ENCODE data around the gene TMEM174.

Gene TMEM174

DNA sequence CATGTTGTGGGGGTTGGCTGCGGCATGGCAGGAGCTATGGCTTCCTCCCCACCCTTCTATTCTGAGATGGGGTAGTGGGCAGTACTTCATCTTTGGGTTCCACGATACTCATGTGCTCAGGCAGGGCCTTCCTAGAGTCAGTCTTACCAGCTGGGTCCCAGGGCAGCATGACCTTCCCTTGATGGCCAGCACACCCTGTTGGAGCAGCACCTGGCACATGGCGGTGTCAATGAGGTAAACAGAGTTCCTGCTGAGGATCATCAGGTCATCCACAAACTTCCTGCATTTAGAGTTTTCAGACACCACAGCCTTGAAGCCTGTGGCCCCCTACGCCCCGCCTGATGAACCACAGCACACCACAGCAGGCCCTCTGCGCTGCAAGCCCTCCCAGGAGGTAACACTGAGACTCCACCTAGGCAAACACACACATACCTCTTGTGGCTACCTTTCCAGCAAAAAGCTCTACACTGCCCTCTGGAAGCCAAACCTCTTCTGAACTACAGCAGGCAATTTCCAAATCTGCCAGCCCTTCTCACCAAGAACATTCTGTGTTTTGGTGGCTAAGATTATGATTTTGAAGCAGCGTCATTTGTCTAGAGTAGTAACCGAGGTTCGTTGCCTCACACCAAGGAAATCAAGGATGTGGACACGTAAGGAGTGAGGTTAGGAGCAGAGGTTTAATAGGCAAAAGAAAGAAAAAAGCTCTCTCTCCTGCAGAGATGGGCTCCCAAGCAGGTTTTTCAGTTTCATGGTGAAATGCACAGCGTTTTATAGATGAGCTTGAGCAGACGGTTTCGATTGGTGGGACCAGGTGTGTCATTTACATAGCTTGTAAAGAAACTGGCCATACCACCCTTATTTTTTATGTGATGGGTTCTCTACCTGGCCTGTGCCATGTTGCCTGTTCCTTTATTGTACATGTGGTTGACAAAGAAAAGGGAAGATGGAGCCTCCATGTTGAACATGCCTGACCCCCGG is 20.3 kb upstream of the TMEM174 start:
- DNase-seq (ENCODE audit: extremely low read depth in 1 of 2, low read depth in 1 of 2) = no peak

DNA sequence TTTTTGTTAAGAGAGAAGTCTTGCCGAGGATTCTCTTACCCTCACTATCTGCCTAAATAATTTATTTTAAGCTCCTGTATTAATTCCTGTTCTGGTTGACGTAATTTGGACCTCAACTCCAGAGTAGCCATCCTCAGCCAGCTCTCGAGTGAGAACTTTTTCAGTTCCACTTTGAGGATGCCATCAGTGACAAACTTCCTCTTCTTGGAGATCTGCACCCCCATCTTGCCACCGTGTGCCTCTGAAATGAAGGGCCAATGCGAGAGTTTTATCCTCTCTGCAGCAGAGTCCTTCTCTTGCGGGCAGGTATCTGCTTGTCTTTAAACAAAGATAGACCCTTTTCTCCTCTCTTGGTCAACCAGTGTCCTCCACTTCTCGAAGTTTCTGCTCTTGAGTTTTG is 19.5 kb upstream of the TMEM174 start:
- DNase-seq (ENCODE audit: extremely low read depth in 1 of 2, low read depth in 1 of 2) = no peak

DNA sequence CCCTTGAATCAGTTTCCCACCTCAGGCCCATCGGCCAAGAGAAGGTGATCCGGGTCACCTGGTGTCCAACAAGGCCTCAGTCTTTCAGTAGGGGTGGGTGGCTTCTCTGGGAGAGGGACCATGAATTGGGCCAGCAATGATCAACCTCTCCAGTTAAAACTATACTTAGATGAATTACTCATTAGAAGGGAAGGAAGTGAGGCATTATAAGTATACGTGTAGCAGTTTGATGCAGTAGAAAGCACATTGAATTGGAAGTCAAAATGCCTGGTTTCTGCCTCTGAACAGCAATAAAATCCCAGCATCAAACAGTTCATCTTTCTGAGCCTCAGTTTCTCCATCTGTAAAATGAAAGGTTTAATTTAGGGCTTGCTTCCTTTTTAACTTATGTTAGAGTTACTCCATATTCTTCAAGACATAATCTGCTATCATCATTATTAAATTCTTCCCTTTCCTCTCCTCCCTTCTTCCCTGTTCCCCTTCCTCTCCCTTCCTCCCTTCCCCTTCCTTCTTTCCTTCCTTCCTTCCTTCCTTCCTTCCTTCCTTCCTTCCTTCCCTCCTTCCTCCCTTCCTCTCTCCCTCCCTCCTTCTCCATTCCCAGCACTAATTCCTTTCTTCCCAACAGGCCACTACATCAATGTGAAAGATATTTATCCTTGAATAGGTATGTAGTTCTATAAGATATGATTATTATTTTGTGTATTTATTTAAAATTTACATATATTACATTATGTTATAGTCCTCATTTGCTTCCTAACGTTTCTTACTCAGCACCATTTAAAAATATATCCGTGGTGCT is 18.6 kb upstream of the TMEM174 start:
- DNase-seq (ENCODE audit: extremely low read depth in 1 of 2, low read depth in 1 of 2) = no peak

DNA sequence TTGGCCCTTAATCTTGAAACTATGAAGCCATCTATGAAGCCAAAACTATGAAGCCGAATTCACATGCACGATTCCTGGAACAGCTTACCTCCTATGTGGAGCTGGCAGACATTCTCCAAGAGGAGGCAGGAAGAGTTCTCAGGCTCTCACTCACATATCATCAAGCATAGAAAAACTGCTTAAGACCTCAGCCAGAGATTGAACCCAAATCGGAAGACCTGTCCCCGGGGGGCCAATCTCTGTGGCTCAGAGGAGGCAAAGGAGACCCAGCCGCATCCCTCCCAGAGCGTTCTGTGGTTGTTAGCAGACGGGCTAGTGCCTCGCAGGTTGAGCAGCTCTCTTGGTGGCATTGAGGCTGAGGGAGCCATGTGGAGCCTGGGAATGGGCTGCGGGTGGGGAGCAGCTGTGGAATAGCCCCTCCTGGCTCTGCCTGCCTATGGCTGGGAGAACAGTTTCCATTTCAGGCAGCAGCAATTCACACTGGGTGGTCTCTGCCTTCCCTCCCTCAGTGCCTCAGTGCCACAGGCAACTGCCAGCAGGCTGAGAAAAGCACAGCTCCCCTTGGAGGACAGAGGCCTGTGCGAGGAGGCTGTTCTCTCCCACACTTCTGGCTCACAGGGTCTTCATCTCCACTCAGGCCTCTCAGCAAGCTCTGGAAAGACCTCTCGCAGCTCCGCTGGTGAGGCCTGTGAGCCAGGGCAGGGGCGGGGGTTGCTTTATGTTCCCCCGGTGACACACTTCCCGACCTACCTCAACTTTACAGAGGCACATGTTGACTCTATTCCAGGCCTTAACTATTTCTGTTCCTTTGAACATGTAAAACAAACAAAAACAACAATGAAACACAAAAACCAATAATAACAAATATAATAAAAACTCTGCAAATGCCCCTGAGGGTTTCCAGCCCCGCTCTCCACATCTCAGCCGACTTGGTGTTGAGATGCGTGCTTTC is 17.4 kb upstream of the TMEM174 start:
- no peak for DNase-seq (ENCODE audit: extremely low read depth in 1 of 2, low read depth in 1 of 2)

DNA sequence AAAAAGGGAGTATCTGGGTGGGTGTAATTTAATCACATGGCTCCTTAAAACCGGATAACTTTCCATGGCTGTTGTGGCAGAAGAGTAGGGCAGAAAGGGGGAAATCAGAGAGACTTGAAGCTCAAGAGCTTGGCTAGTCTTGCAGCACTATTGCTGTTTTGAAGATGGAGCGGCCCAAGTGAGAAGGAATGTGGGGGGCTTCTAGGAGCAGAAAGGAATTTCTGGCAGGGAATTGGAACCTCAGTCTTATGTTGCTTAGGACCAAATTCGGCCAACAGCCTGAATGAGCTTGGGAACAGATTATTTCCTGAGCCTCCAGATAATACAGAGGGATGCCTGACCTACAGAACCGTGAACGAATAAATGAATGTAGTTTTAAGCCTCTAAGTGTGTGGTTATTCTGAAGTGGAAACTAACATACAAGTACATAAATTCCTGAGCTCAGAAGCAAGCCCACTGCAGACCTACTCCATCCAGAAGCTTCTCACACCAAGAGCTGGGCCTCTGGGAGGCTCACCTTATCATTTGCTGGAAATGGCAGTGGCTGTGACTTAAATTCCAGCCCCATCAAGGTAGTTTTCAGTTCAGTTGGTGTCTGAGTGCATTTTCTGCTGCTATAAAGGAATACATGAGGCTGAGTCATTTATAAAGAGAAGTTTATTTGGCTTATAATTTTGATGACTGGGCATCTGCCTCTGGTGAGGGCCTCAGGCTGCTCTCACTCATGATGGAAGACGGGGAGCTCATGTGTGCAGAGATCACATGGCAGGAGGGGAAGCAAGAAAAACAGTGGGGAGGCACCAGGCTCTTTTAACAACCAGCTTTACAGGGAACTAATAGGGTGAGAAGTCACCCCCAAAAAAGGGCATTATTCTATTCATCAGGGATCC is 15.3 kb upstream of the TMEM174 start:
- no peak for DNase-seq (ENCODE audit: extremely low read depth in 1 of 2, low read depth in 1 of 2)

DNA sequence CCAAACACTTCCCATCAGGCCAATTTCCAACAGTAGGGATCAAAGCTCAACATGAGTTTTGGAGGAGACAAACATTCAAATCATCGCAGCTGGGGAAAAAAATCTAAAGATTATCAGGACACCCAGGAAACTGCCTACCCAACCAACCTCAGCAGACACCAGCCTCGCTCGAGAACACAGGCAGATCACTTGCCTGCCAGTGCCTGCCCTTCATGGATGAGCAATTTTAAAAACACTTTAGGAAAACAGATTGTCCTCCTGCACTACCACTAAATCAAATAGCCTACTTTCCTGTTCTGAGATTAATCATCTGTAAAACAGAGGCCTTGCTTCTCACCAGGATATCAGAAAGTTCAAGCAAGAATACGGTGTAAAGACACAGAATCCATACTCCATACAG is 14.7 kb upstream of the TMEM174 start:
- no peak for DNase-seq (ENCODE audit: extremely low read depth in 1 of 2, low read depth in 1 of 2)

DNA sequence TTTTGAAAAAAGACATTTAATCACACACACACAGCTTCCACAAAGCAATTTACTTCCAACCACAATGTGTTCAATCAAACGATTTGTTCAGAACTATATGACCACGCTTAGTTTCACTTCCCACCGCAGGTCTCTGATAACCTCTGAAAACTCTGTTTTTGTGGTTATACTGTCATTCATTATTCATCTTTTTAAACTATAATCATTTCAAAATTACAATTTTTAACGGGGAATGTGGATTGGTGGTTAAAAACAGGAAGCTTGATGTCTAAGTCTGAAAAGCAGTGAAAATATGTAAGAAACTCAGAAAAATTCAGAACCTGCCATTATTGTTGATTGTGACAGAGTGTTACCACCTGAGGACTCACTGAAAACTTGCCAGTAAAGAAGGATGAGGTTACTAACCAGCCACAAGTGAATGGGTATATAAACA is 12.7 kb upstream of the TMEM174 start:
- no peak for DNase-seq (ENCODE audit: extremely low read depth in 1 of 2, low read depth in 1 of 2)

DNA sequence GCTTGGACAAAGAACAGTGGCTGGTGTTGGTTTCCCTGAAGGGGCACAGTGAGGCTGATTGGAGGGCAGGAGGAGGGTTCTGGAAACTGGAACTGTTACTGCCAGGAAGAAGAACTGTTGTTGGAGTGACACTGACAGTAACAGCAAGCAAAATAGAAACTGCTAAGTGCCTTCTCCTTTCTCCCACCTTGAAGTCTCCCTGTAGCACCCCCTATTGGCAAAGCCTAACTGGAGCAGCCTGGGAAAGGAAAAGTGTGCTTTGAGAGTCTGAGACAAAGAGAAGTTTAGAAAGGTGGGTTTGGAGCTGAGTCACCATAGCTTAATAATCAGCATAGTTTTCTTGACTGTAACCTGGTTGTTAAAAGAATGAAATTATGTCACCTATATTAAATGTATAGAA is 2.5 kb upstream of the TMEM174 start:
- DNase-seq (ENCODE audit: extremely low read depth in 1 of 2, low read depth in 1 of 2) = no peak

DNA sequence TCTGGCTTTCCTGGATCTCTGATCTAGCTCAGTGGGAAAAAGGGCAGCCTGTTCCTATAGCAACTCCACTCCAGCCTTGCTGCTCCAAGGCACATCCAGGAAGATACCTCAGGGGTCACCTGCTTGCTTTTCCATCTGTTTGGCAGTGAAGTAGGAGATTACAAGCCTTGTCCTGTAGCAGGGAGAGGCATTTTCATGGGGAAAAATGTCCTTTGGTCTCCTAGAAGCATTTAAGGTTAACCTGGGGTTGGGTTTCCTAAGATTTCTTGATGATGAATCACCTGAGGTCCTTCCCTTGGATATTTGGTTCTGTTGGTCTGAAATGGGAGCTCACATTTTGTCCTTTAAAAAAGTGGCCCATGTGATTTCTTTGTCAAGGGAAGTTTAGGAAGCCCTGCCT is 1.5 kb upstream of the TMEM174 start:
- DNase-seq (ENCODE audit: extremely low read depth in 1 of 2, low read depth in 1 of 2) = no peak

DNA sequence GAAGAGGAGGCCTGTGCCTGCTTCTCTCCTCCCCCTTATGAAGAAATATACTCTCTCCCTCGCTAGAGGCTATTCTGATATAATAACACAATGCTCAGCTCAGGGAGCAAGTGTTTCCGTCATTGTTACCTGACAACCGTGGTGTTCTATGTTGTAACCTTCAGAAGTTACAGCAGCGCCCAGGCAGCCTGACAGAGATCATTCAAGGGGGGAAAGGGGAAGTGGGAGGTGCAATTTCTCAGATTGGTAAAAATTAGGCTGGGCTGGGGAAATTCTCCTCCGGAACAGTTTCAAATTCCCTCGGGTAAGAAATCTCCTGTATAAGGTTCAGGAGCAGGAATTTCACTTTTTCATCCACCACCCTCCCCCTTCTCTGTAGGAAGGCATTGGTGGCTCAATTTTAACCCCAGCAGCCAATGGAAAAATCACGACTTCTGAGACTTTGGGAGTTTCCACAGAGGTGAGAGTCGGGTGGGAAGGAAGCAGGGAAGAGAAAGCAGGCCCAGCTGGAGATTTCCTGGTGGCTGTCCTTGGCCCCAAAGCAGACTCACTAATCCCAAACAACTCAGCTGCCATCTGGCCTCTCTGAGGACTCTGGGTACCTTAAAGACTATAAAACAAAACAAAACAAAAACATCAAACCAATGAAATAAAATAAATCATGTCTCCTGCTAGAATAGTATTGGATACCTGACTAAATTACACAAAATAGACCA is 1.3 kb downstream of the TMEM174 start:
- DNase-seq (ENCODE audit: extremely low read depth in 1 of 2, low read depth in 1 of 2) = no peak

DNA sequence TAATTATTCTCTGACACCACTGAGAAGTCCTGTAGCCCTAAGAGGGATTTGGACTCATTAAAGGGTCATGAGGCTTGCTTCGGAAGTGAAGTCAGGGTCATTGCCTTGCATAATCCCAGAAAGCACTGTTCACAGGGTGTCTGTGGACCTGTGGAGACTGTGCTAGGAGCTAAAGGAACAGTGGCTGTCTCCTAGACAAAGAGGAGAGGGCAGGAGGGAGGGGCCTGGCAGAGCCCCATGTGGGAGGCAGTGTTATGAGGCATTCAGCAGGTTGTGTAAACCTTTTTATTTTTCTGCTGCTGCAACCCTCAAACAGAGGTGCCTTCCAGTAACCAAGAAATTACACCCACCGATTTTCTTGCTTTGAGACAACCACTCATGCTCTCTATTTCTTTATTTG is 3.3 kb downstream of the TMEM174 start:
- no peak for DNase-seq (ENCODE audit: extremely low read depth in 1 of 2, low read depth in 1 of 2)

DNA sequence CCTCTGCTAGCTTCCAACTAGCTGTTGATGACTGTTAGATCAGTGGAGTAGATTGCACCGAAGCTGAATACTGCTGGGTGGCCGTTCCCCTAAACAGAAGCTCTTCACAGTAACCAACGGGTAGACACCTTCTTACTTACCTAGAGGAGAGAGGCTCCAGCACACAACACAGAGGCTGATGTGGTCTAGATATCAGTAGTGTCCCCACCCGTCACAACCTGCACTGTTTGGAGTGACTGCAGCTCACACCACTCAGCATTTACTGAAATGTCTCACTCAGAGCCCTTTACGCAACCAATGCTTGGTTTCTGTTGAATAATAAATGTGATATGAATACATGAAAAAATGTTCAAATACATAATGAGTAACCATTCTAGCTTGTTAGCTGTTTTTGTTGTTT is 5.3 kb downstream of the TMEM174 start:
- DNase-seq (ENCODE audit: extremely low read depth in 1 of 2, low read depth in 1 of 2) = no peak

DNA sequence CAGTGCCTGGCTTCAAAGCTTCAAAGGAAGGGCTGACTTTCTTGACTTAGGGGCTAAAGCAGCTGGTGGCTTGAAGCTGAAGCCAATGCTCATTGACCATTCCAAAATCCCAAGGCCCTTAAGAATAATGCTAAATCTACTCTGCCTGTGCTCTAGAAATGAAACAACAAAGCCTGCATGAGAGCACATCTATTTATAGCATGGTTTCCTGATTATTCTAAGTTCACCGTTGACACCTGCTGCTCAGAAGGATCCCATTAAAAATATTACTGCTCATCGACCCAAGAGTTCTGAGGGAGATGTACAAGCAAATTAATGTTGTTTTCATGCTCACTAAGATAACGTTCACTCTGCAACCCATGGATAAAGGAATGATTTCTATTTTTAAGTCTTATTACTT is 6.7 kb downstream of the TMEM174 start:
- DNase-seq (ENCODE audit: extremely low read depth in 1 of 2, low read depth in 1 of 2) = no peak

DNA sequence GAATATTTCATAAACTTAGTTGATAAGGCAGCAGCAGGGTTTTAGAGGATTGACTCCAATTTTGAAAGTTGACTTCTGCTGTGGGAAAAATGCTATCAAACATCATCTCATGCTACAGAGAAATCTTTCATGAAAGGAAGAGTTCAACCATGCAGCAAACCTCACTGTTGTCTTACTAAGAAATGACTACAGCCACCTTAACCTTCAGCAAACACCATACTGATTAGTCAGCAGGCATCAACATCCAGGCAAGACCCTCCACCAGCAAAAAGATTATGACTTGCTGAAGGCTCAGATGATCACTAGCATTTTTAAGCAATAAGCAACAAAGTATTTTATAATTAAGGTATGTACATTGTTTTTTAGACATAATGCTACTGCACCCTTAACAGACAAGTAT is 7.6 kb downstream of the TMEM174 start:
- DNase-seq (ENCODE audit: extremely low read depth in 1 of 2, low read depth in 1 of 2) = no peak

DNA sequence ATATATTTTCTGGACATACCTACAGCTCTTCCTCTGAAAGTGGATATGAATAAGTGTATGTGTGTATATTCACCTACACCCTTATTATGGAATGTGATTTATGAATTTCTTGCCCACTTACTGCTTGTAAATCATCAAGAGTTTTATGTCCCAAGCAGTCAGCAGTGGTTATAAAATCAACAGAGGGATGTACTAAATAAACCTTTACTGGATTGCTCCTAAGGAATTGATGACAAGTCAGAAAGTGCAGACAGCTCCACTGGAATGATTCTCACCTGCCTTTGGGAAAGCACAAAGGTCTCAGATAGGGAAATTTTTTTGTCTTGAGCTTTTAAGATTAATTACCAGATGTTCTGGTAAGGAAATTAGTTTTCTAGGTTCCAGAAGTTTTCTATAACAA is 9.3 kb downstream of the TMEM174 start:
- DNase-seq (ENCODE audit: extremely low read depth in 1 of 2, low read depth in 1 of 2) = no peak

DNA sequence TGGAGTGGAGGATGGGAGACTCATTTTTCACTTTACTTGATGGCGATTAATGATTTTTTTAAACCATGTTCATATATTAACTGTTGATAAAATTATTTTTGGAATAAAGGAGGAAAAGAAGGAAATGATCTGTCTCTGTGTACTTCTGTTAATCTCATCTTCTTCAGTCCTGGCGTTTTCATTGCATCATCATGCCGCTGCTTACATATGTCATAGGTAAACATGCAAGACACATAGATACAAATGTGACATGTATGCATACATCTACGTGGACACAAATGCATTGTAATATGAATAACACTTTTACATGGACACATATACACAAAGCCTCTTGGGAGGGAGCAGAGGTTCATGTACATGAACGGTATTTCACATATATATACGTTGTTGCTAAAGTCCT is 10.0 kb downstream of the TMEM174 start:
- DNase-seq (ENCODE audit: extremely low read depth in 1 of 2, low read depth in 1 of 2) = no peak

DNA sequence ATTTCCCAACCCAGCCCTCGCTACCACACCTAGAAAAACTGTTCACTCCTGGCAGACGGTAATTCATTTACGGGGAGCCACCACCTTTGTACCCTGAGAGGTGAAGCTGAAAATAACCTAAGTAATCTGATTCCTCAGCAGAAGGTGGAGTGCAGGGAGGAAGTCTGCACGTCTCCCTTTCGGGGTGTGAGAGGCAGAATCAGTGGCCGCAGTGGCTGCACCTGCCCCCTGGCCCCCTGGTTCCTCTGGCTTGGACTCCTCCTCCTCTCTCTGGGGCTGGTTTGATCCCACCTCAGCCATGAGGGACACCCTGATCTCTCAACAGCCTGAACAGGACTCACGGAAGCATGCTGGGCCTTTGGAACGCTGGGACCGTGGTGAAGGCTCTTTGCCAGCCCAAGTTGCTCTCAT is 10.5 kb downstream of the TMEM174 start:
- DNase-seq (ENCODE audit: extremely low read depth in 1 of 2, low read depth in 1 of 2) = no peak

DNA sequence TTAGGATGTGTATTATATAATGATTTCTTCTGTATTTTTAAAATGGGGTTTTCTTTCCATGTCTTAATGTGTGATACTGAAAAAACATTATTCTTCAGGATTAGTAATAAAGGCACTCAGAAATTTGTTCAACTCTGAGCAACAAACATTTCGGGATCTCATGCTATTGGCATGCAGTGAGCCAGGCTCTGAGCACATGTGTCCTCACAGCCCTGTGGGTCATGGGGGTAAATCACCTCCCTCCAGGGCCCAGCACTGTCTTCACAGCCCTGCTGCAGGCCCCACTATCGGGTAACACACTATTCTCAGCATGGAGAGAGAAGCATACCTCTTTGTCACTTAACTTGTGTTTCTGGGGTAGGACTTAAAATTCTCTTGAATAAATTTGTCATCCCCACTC is 14.0 kb downstream of the TMEM174 start:
- no peak for DNase-seq (ENCODE audit: extremely low read depth in 1 of 2, low read depth in 1 of 2)

Data from activated CD8-positive, alpha-beta memory T cell treated with anti-CD3 and anti-CD28 coated beads for 1 hour (primary cell).